ENCODE data around the gene NR2F6. TPM values are rescaled to one million over a fixed set of nuclear protein-coding genes. Genes with fewer than 3 reads are reported as not detected.

Gene NR2F6
- total and polyA plus RNA-seq, 2 experiments from 2014 or later = 64.0 to 209 TPM

GRCh38 chr19:17249887-17250548 is 4.3 kb upstream of the NR2F6 start:
- Mint-ChIP-seq H3K9me3 (no peaks in the 10 kb centered on the region), H3K4me3 (no peak overlapping the region), H3K36me3 (ENCODE audit: low read depth) (peaks cover 8% of the 10 kb centered on the region), H3K27ac (no peak overlapping the region), H3K27me3 (ENCODE audit: insufficient read depth, low read depth, poor library complexity) (peaks cover 22% of the 10 kb centered on the region), H3K4me1 (peaks cover 22% of the 10 kb centered on the region)
- Histone ChIP-seq H3K36me3 (ENCODE audit: insufficient read depth) (no peaks in the 10 kb centered on the region), H4K20me1 (replicated peaks; ENCODE audit: insufficient read depth) (no peaks in the 10 kb centered on the region), H2AFZ (no peak overlapping the region), H3F3A (replicated peaks; ENCODE audit: low read depth) (peaks cover 22% of the 10 kb centered on the region), H3K9me2 (ENCODE audit: insufficient read depth) (no peaks in the 10 kb centered on the region), H3K79me2 (replicated peaks; ENCODE audit: insufficient read depth) (peaks cover 1% of the 10 kb centered on the region), H3K4me2 (no peak overlapping the region), H3K4me1 (ENCODE audit: insufficient read depth) (peaks cover 26% of the 10 kb centered on the region), H3K27me3 (ENCODE audit: insufficient read depth) (no peaks in the 10 kb centered on the region), H3K4me3 (no peak overlapping the region), H3K27ac (ENCODE audit: low read depth) (no peak overlapping the region)
- DNase-seq (ENCODE audit: low spot score) = no peak
- no peak for ATAC-seq
- no peak for TF ChIP-seq JUNB (IDR thresholded peaks at IDR 0.05; ENCODE audit: unreplicated experiment)
- TF ChIP-seq EZH2phosphoT487 (IDR thresholded peaks at IDR 0.05; ENCODE audit: unreplicated experiment) = no peak
- no peak for TF ChIP-seq NANOG (IDR thresholded peaks at IDR 0.05; ENCODE audit: borderline replicate concordance)
- TF ChIP-seq STAT1 (IDR thresholded peaks at IDR 0.05; ENCODE audit: unreplicated experiment) = no peak

GRCh38 chr19:17248011-17248776 is 2.5 kb upstream of the NR2F6 start:
- Mint-ChIP-seq H3K27ac (peak overlapping the region; percentile 97), H3K36me3 (ENCODE audit: low read depth) (peaks cover 5% of the 10 kb centered on the region), H3K27me3 (ENCODE audit: insufficient read depth, low read depth, poor library complexity) (peaks cover 27% of the 10 kb centered on the region), H3K4me1 (peaks cover 26% of the 10 kb centered on the region), H3K4me3 (peak overlapping the region; percentile 56), H3K9me3 (no peaks in the 10 kb centered on the region)
- H3K4me3 ChIP-seq = peak overlapping the region; percentile 75; the same call in 1 of the 2 replicates
- no peaks in the 10 kb centered on the region for H3K27me3 ChIP-seq (ENCODE audit: insufficient read depth)
- H3K36me3 ChIP-seq (ENCODE audit: insufficient read depth) = no peaks in the 10 kb centered on the region
- peak overlapping the region; percentile 99 for H3K27ac ChIP-seq (ENCODE audit: low read depth)
- peaks cover 8% of the 10 kb centered on the region; the same call in 1 of the 2 replicates for H4K20me1 ChIP-seq (replicated peaks; ENCODE audit: insufficient read depth)
- peaks cover 20% of the 10 kb centered on the region for H3K79me2 ChIP-seq (replicated peaks; ENCODE audit: insufficient read depth)
- peak; percentile 91 for DNase-seq (ENCODE audit: low spot score)
- H3K4me2 ChIP-seq = peak overlapping the region; percentile 78
- TF ChIP-seq CTCF (conservative IDR thresholded peaks at IDR 0.05; ENCODE audit: low read depth in 2 of 2) (no peak), CREB1 (CRISPR knock-in tag; IDR thresholded peaks at IDR 0.05; ENCODE audit: low read depth) (peak; percentile 59; the same call in 1 of the 2 replicates), JUNB (IDR thresholded peaks at IDR 0.05; ENCODE audit: unreplicated experiment) (no peak), ZNF114 (CRISPR knock-in tag; IDR thresholded peaks at IDR 0.05) (no peak), POLR2AphosphoS5 (IDR thresholded peaks at IDR 0.05; ENCODE audit: low read depth) (peak; percentile 22; the same call in 1 of the 2 replicates), REST (IDR thresholded peaks at IDR 0.05; ENCODE audit: unreplicated experiment) (no peak), ETS1 (IDR thresholded peaks at IDR 0.05) (no peak), EZH2phosphoT487 (IDR thresholded peaks at IDR 0.05; ENCODE audit: unreplicated experiment) (no peak), EZH2 (IDR thresholded peaks at IDR 0.05; ENCODE audit: low read depth, unreplicated experiment) (no peak)
- no peak overlapping the region for H2AFZ ChIP-seq
- H3F3A ChIP-seq (replicated peaks; ENCODE audit: low read depth) = peaks cover 29% of the 10 kb centered on the region
- H3K9me2 ChIP-seq (ENCODE audit: insufficient read depth) = no peaks in the 10 kb centered on the region
- peaks cover 32% of the 10 kb centered on the region for H3K4me1 ChIP-seq (ENCODE audit: insufficient read depth)
- ATAC-seq = peak; percentile 39

Measured in GM23338 (cell line).